SHP77 treated with DMSO at 0.1 percent for 48 hours (cell line): ENCODE measurements around the gene EFCAB14.
"Not testable (repeated sequence)": the region's sequence is repeated elsewhere in the genome, so short reads cannot be mapped to it uniquely, and the experiment has no call there.

Source experiments
- DNase-seq: peaks from one replicate; lab custom pipeline; 2025; lab: John Stamatoyannopoulos, UW

EFCAB14 gene, protein sequence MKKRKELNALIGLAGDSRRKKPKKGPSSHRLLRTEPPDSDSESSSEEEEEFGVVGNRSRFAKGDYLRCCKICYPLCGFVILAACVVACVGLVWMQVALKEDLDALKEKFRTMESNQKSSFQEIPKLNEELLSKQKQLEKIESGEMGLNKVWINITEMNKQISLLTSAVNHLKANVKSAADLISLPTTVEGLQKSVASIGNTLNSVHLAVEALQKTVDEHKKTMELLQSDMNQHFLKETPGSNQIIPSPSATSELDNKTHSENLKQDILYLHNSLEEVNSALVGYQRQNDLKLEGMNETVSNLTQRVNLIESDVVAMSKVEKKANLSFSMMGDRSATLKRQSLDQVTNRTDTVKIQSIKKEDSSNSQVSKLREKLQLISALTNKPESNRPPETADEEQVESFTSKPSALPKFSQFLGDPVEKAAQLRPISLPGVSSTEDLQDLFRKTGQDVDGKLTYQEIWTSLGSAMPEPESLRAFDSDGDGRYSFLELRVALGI

DNA sequence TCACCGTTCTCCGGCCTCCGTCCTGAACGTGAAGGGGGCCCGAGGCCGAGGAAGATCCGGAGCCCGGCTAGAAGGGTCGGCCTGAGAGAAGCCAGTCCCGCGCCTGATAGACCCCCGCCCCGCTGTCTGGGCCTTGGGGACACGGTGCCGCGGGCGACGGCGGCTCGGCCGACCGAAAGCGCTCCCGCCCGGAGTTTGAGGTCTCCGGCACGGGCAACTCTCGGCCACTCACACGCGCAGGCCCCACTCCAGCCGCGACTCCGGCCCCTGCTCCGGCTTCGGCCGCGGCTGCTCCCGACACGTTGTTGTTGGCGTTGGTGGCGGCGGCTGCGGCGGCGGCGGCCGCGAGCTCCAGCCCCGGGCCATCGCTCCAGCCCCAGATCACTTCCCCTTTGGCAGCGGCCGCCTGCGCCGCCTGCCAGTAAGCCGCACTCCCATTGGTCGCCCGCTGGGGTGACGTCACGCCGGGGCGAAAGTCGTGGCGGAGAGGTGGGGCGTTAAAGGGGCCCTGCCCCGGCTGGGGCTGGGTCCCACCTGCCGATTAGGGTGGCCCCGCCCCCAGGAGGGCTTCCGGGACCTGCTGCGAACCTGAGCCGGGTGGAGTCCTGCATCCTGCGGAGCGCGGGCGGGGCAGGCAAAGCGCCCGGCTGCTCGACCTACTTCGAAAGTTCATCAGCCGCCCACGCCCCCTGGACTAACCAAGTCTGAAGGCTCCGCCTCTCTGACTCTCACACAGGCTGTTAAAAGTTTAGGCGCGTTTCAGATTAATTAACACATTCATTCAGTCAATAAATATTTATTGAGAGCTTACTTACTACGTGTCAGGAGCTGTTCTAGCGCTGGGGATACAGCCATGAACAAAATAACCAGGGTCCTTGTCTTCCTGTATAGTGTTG is at the start of gene EFCAB14:
Gene EFCAB14 (minus strand): TSS at position 388 of the 896 bp plus-strand sequence. CDS start 1,027 bp downstream, outside the sequence.
- peak; percentile 79 for DNase-seq

DNA sequence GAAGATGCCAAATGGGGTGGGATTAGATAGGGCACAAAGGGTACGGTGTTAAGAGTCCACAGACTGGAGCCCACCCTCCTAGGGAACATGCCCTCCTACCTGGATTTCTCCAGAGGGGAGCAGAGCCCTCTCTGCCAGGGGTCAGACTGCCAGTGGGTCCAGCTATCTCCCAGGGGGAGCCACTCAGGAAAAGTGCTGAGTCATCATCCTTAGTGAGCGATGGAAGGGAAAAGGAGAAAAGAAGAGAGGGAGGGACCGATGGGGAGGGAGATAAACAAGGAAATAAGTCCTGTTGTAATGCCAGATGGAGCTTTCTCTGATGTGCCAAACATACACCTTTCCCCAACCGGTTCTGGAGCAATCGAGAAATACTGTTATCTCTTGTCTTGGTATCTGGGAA is 49.5 kb upstream of the EFCAB14 start:
- no peak for DNase-seq

- DNase-seq = peak; percentile 13
Measured at GRCh38 chr1:46767649-46768282, 48.9 kb upstream of the EFCAB14 start.

GRCh38 chr1:46764402-46764801 is 45.5 kb upstream of the EFCAB14 start:
- DNase-seq = no peak

DNA sequence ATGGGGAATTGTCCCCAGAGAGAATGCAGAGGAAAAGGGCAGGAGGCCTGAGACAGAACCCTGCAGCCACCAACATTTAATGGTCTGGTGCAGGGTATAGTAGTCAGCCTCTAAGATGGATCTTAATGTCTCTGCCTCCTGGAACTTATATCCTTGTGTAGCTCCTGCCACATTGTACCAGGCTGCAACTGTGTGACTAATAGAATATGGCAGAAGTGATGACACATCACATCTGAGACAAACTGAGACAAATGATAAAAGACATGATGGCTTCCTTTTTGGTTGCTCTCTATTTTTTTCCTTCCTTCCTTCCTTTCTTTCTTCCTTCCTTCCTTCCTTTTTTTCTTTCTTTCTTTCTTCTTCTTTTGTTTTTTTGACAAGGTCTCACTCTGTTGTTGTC is 42.8 kb upstream of the EFCAB14 start:
- DNase-seq = no peak

DNA sequence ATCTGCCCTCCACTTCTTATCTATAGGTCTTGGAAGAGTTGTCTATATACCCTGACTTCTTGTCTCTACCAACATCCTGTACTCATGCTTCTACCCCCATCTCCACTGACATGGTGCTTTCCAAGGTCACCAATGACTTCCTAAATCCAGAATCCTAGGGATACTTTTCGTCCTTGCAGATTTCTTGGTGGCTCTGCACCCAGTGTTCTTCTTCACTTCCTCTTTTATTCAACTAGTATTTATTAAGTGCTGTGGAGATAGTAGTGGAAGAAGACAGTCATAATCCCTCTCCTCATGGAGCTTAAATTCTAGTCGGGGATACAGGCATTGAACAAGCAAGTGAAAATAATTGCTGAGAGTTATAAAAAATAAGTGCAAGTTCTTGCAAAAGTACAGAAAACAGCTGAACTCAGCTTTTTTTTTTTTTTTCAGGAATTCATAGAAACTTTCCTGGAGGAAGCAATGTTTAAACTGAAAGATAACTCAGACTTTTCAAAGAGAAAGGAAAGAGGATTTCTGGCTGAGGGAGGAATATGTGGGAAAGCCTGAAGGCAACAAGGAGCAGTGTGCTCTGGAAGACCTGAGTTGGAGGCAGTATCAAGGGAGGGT is 41.7 kb upstream of the EFCAB14 start:
- no peak for DNase-seq

DNA sequence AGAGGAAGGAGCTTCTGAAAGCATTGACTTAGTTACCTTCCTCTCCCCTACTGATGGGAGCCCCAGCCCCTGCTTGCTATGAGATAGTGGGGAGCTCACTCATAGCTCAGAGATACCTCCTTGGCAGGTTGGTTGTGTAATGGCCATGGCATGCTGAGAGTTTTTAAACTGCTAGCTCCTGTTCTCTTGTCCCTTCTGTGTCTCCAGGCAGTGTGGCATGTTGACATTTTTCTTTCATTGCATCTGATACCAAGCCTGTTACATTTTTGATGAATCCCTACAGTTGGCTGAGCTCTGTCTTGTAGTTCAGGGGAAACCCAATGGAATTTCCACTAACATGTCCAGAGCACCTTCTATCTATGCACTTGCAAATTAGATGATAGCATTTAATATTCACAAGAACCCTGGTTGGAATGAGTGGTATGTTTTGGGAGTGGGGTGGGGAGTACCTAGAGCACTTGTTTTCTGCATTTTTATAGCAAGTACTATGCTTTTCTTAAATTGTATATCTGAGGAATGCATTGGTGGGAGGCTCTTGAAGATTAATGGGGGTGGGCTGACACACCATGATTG is 39.1 kb upstream of the EFCAB14 start:
- no peak for DNase-seq

DNA sequence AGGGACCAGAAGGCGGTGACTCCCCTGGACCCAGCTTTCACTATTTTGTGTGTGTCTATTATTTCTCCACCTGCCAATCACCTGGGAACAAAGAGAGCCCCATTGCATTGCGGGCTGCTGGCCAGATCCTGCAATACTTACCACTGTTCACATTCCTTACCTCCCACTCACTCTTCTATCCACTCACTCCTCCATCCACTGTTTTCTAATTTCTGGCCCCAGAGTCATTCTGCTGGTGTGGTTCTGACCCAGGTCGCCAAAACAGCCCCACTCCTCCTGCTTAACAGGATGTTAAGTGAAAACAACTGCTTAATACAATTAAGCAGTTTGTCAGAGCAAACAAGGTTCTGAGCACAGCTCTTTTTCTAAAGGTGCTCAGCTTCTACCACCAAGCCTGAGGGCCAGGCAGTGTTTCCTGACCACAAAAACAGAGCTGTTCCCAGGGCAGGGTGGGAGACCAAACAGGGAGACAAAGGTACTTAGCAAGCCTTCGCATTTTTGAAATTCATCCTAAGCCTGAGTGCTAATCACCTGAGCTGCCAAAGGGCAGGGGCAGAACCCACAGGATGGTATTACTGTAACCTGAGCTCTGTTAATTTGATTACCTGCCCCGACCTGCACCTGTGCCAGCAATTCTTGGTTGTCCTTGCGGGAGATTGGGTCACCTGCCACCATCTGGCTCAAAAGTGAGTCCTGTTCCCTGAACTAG is 38.5 kb upstream of the EFCAB14 start:
- DNase-seq = no peak

DNA sequence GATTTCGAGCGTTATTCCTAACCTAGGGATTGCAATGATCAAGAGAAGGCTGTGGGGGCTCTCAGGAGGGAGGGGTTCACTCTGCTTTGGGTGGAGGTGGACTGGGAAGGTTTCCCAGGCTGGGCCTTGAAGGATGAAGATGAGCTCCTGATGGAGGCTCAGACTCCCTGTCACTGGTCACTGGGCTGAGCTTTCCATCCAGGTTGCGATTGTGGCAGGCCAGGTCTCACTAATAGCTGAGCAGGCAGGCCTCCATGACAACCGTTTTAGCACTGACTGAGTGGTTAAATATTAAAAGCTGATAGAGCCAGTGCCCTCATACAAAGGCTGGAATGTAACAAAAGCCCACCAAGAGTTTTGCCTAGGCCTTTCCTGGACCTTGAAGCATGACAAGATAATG is 36.2 kb upstream of the EFCAB14 start:
- DNase-seq = no peak

GRCh38 chr1:46754707-46755106 is 35.8 kb upstream of the EFCAB14 start:
- not testable (repeated sequence) for DNase-seq

DNA sequence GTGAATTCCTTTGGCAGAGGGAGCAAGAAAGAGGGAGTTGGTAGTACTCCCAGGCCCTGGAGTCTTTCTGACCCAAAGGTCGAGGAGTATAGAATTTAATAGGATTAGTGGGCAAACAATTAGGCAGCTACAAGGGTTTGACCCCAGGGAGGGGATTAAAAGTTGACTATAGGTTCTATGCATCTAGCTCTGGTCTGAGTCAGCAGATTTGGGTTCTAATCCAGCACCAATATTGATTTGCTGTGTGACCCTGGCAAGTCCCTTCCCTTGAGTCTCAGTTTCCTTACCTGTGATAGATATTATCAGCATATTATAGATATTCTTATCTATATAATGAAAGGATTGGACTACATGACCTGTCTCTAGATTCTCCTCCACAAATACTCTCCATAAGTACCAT is 35.1 kb upstream of the EFCAB14 start:
- DNase-seq = no peak

DNA sequence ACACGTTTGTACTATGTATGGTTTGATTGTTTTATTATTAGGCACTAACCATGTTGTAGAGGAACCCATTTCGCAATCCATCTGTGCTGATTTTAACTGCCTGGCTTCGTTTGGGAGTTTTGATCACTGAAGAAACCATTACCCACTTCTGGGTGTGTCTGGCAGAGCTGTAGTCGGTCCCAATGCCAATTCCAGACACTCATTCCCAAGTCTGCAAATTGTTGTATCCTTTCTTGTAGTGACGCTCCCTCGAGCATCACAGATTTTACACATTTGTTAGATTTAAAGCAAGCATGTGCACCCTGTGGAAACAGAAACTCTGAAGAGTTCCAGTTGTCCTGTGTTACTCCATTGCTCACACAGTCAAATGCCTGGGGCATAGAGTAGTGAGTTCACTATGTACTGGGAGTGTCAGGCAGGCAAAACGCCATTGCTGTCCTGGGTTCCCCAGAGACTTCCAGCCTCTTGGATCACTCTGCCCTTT is 31.0 kb upstream of the EFCAB14 start:
- no peak for DNase-seq

- no peak for DNase-seq
Measured at GRCh38 chr1:46749404-46749803, 30.5 kb upstream of the EFCAB14 start.

GRCh38 chr1:46747683-46748288 is 28.9 kb upstream of the EFCAB14 start:
- DNase-seq = peak; percentile 3

- no peak for DNase-seq
Measured at GRCh38 chr1:46742069-46742468, 23.2 kb upstream of the EFCAB14 start.

DNA sequence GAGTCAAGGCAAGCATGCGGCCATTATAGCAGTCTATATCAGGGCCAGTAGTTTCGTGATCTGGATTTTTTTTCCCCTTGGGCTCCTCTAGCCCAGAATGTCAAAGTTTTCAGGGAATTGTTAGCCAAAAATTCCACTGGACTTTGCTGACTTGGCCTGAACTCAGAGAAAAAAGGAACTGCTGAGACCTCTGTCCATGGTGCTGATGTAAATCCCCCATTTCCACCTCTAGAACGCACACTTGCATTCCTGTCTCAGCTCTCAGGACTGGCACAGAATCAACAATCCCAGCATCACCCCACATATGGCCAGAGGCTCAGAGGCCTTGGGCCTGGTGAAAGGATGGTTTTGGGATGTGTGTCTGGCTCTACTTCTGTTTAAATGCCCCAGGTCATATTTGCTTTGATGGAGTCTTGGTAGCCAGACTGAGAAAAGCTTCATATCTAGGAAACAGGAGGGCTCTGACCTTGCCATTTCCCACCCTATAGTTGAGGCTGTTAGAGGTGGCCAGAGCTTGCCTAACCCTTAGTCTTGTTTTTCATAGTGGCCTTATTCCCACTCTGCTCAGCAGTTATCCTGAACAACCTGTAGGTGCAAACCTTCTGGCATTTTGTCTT is 16.9 kb upstream of the EFCAB14 start:
- DNase-seq = no peak

- not testable (repeated sequence) for DNase-seq
Measured at GRCh38 chr1:46728327-46728873, 9.5 kb upstream of the EFCAB14 start.

DNA sequence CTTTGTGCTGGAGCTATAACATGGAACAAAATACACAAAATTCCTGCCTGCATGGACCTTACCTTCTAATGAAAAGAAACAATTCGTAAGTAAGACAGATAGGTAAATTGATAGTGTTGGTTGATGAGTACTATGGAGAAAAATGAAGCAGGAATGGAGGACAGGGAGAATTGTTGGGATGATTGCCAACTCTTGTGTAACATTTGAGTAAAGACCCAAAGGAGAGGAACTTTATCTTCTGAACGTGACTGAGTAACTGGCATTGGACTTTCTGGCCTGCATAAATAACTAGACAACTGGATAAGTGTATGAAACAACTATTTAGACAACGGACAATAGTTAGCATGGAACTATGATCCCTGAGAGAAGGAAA is 6.8 kb upstream of the EFCAB14 start:
- DNase-seq = no peak

GRCh38 chr1:46724991-46725735 is 6.2 kb upstream of the EFCAB14 start:
- peak; percentile 60 for DNase-seq
